OCI-LY7 (cell line): ENCODE results near the gene TANGO2. TPM values are rescaled to one million over a fixed set of nuclear protein-coding genes. Genes with fewer than 3 reads are reported as not detected.

ENCODE experiments used
- BruUV-seq: library from RNA; stranded (reverse); fragments of 400-500 nt; replicated peaks from 2 replicates; lab custom pipeline; 2021; lab: Mats Ljungman, UMichigan
- CTCF ChIA-PET: fragments of 300-600 bp; sonication (Branson Sonifier 250); formaldehyde crosslinking; loops from one replicate; lab custom pipeline; 2022; ENCODE audit warnings: antibody characterized with exemption; ENCODE audit not compliant: unreplicated experiment; lab: Charles Lee
- POLR2A ChIA-PET: fragments of 300-600 bp; sonication (Branson Sonifier 250); formaldehyde crosslinking; loops from one replicate; lab custom pipeline; 2022; ENCODE audit warnings: antibody characterized with exemption; lab: Charles Lee
- DNase-seq: peaks from one replicate; pipeline ENCODE4 v3.0.0-alpha.2; 2015; ENCODE audit warnings: low spot score
- H2AFZ ChIP-seq: fragments of 200-600 bp; sonication (generic), shearing (Covaris generic); 2 replicates; pipeline ENCODE4 v1.6.1; 2014; ENCODE audit warnings: mild to moderate bottlenecking, antibody characterized with exemption, low read length, moderate library complexity
- H3K27ac ChIP-seq: fragments of 200-600 bp; sonication (generic); 2 replicates; pipeline ENCODE4 v1.5.1; 2014; ENCODE audit warnings: mixed run types, low read depth, mild to moderate bottlenecking, moderate library complexity, low read length, inconsistent platforms; ENCODE audit not compliant: poor library complexity, severe bottlenecking
- H3K36me3 ChIP-seq: fragments of 200-600 bp; sonication (generic); 2 replicates; pipeline ENCODE4 v1.6.1; 2014; ENCODE audit warnings: mild to moderate bottlenecking, antibody characterized with exemption, low read length, moderate library complexity, mixed read lengths; ENCODE audit not compliant: insufficient read depth
- H3K4me1 ChIP-seq: fragments of 200-600 bp; sonication (generic); 2 replicates; pipeline ENCODE4 v1.5.1; 2014; ENCODE audit warnings: mild to moderate bottlenecking, low read length; ENCODE audit not compliant: insufficient read depth, poor library complexity, severe bottlenecking
- H3K4me2 ChIP-seq: fragments of 200-600 bp; sonication (generic); 2 replicates; pipeline ENCODE4 v1.6.1; 2014; ENCODE audit warnings: mild to moderate bottlenecking, low read length
- H3K4me3 ChIP-seq: fragments of 200-600 bp; sonication (generic); 2 replicates; pipeline ENCODE4 v1.5.1; 2014; ENCODE audit warnings: mild to moderate bottlenecking, low read depth, low read length; ENCODE audit not compliant: poor library complexity, severe bottlenecking
- H3K79me2 ChIP-seq: fragments of 200-600 bp; sonication (generic); 2 replicates; pipeline ENCODE4 v1.6.1; 2016; ENCODE audit warnings: low read depth, mild to moderate bottlenecking, low read length, moderate library complexity, mixed read lengths; ENCODE audit not compliant: insufficient read depth
- H3K9me2 ChIP-seq: fragments of 200-600 bp; sonication (generic); 2 replicates; pipeline ENCODE4 v1.6.1; 2016; ENCODE audit warnings: mild to moderate bottlenecking, low read length, mixed read lengths; ENCODE audit not compliant: insufficient read depth
- H3K9me3 ChIP-seq: fragments of 200-600 bp; sonication (generic); 2 replicates; pipeline ENCODE4 v1.6.1; 2014; ENCODE audit warnings: mild to moderate bottlenecking, mixed run types, low read length, mixed read lengths
- H4K20me1 ChIP-seq: fragments of 200-600 bp; sonication (generic); 2 replicates; pipeline ENCODE4 v1.6.1; 2014; ENCODE audit warnings: mild to moderate bottlenecking, antibody characterized with exemption, low read length, moderate library complexity, mixed read lengths; ENCODE audit not compliant: insufficient read depth
- CTCF ChIP-seq: fragments of 200-600 bp; sonication (generic); conservative IDR thresholded peaks from 2 replicates; pipeline ENCODE4 v1.5.1; 2014; ENCODE audit warnings: mild to moderate bottlenecking, antibody characterized with exemption, low read length, moderate library complexity, mixed read lengths
- EZH2phosphoT487 ChIP-seq: fragments of 200-600 bp; sonication (generic); IDR thresholded peaks from 2 replicates; pipeline ENCODE4 v1.6.1; 2018; ENCODE audit warnings: low read depth, borderline replicate concordance, mild to moderate bottlenecking, mixed run types, antibody characterized with exemption, low read length, moderate library complexity, mixed read lengths
- intact Hi-C: fragments of 100-400 bp; cut with micrococcal nuclease; formaldehyde crosslinking; loops from one replicate; pipeline ENCODE4 v1.10.0; 2022; ENCODE audit not compliant: unreplicated experiment
- total RNA-seq, 2 experiments: library from RNA; depleted of rRNA in 1 of 2; stranded (reverse); fragments of >200 nt in 1 of 2; shearing (Covaris generic) in 1 of 2; gene quantifications; 2 replicates each; pipeline ENCODE4 v1.2.3, GENCODE V29; 2014 to 2022

TANGO2 gene
- total RNA-seq, 2 experiments from 2014 or later: 18.3 to 23.3 TPM

DNA sequence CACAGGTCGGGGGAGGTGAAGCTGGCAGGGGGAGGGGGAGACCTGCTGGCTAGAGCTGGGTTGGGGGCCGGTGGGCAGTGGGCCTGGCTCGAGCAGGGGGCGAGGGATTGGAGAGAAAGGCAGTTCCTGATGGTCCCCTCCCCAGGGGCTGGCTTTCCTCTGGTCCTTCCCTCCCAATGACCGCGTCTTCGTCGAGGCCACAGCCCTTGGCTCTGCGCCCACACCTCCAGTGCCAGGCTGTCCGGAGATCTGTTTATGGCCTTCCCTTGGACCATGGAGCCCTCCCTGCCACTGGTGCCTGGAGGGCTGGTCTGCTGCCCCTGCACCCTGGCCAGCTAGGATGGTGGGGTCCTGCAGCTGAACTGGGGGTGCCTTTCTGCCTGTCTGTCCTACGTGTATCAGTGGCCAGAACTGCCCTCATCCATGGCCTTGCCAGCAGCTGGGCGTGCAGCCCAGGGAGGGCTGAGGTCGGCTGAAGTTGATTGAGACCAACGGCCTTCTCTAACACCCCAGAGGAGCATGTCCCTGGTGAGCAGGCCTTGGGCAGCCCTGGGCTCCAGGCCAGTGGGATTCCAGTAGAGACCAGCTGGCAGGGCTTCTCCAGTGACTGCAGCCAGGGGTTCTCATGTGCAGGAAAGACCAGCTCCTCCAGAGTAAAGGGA lies 12.3 kb downstream of the TANGO2 start:
- H4K20me1 ChIP-seq: no peaks in the 10 kb centered on the region
- peak overlapping the region; percentile 52 for H3K4me2 ChIP-seq
- no peak for DNase-seq
- peaks cover 11% of the 10 kb centered on the region for H3K9me3 ChIP-seq
- no TSS peak for BruUV-seq
- no peaks in the 10 kb centered on the region for H3K79me2 ChIP-seq
- H3K27ac ChIP-seq: peak overlapping the region; percentile 90
- peaks cover 47% of the 10 kb centered on the region for H3K4me1 ChIP-seq
- no peak overlapping the region for H3K4me3 ChIP-seq
- TF ChIP-seq EZH2phosphoT487 (no peak), CTCF (no peak)
- H2AFZ ChIP-seq: no peak overlapping the region
- POLR2A ChIA-PET: interaction anchor here (0.9 to 1.2 kb wide), 2 partner anchors 12 to 57 kb away, joined by 3 to 4 read pairs; partner anchors contain the start of gene TANGO2
- peaks cover 31% of the 10 kb centered on the region for H3K36me3 ChIP-seq
- no peaks in the 10 kb centered on the region for H3K9me2 ChIP-seq
- intact Hi-C loops: no loop called here
- CTCF ChIA-PET: no interaction called here

GRCh38 chr22:20034143-20034542 lies 13.2 kb downstream of the TANGO2 start:
- POLR2A ChIA-PET: interaction anchor here (0.6 to 1.2 kb wide), 3 partner anchors 11 to 56 kb away, joined by 3 to 4 read pairs (median 4); partner anchors contain the start of gene TANGO2
- Histone ChIP-seq H3K9me2 (no peaks in the 10 kb centered on the region), H3K27ac (peak overlapping the region; percentile 90), H3K4me1 (peaks cover 47% of the 10 kb centered on the region), H4K20me1 (no peaks in the 10 kb centered on the region), H3K36me3 (peaks cover 36% of the 10 kb centered on the region), H3K79me2 (no peaks in the 10 kb centered on the region), H3K4me2 (peak overlapping the region; percentile 52; the same call in 1 of the 2 replicates), H3K9me3 (peaks cover 11% of the 10 kb centered on the region), H2AFZ (no peak overlapping the region), H3K4me3 (no peak overlapping the region)
- DNase-seq: peak; percentile 77
- BruUV-seq: no TSS peak
- CTCF ChIA-PET: no interaction called here
- intact Hi-C loops: no loop called here
- TF ChIP-seq CTCF (no peak), EZH2phosphoT487 (no peak)
